GM21825 (cell line): ENCODE measurements around the gene HIPK4.

Experiments used
- ATAC-seq: cut with Tn5 transposase; IDR thresholded peaks from one replicate; pipeline ENCODE4 v1.9.1; 2021; ENCODE audit warnings: mild to moderate bottlenecking, moderate library complexity; ENCODE audit not compliant: unreplicated experiment

The HIPK4 gene

DNA sequence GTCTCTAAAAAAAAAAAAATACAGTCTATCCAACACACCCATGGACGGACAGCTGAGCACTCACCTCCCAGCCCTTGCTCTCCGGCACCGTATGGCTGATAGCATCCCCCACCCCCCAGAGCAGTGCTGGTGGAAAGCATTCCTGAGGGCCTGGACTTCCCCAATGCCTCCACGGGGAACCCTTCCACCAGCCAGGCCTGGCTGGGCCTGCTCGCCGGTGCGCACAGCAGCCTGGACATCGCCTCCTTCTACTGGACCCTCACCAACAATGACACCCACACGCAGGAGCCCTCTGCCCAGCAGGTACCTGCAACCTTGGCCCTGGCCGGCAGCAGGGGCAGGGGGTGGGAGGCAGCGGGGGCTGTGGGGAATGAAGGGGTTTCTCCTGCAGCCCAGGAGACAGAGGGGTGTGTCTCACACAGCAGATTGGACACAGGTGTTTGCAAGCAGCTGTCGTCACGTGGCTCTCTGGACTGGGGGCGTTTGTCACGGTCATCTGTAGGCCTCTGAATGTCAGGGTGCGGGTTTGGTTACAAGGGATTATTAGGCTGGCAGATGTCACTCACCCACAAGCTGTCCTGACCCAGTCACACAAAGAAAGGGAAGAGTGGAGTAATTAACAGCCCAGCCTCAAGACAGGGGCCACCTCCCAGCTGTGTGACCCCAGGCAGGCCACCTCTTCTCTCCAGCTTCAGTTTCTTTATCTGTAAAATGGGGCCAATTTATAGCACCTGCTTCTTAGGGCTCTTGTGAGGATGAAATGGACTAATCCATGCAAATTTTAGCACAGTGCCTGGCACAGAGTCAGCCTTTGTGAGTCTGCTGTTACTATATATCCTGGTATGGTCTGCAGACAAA is 22.2 kb downstream of the HIPK4 start:
- ATAC-seq: no peak

DNA sequence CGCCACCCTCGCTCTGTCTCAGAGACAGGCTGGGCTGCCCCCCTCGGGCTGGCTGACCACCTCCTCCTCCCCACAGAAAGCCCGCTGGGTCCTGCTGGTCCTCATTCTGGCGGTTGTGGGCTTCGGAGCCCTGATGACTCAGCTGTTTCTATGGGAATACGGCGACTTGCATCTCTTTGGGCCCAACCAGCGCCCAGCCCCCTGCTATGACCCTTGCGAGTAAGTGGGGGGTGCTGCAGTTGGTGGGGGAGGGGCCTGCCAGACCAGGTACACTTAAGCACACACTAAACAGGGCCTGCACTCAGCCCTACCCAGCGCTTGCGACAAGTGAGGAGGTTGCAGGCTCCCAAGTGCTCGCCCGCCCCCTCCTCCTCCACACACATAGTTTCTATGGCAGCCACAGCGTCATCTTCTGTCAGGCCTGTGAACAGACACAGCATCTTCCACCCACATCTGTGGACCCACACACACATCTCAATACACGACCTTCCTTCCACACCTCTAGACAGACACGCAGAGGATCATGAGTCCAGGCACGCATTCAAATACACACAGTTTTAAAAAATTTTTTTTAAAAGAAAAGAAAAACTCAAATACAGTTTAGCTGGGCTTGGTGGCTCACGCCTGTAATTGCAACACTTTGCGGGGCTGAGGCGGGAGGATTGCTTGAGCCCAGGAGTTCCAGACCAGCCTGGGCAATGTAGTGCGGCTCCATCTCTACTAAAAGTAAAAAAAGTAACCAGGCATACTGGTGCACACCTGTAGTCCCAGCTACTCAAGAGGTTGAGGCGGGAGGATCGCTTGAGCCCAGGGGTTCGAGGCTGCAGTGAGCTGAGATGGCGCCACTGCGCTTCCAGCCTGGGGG is 23.1 kb downstream of the HIPK4 start:
- ATAC-seq: no peak

DNA sequence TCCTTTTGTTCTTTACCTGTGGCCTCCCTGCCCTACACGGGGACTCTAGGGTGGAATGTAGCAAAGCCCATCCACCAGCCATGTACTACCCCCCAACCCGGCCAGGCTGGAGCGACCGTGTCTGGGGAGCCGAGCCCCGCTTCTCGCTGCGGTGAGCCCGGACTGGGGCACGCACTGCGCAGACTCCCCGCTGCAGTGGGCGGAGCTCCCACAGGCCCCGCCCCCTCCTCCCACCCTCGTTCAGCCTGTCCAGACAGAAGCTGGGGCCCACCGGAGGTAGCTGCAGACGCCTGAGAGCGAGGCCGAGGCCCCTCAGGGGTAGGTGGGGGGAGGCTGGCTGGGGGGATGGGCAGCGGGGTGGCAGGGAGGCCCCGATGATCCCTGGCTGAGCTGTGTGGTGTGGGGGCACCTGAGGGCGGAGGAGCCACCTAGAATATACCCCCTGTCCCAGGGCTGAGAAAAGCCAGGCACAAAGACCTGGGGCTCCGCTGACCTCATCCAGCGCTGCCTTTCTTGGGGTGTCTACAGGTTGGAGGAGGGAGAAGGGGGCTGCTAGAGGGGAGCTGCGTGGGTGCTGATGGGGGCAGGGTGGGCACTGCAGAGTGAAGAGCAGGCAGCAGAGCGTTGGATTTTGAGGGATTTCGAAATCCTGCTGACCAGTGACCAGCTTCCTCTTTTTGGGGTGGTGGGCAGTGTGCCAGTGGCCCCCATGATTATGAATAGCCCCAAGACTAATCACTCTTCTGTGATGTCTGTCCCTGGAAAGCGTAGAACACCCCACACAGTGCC is 24.2 kb downstream of the HIPK4 start:
- no peak for ATAC-seq

DNA sequence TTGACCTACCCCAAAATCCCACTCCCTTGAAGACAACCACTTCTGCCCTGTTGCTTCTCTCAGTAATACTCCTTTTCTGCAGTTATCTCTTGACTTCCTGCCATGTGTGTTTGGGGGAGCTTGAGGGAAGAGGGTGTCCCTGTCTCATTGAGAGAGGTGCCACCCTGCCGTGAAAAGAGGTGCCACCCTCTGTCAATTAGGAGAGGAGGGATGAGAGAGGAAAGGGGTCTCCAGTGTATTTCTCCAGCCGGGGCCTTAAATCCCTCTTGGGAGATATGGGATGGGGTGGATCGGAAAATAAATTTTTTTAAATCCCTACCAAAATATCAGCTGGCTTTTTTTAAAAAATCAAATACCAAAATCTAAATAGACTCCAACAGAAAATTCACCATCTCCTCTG is 25.0 kb downstream of the HIPK4 start:
- ATAC-seq: no peak

DNA sequence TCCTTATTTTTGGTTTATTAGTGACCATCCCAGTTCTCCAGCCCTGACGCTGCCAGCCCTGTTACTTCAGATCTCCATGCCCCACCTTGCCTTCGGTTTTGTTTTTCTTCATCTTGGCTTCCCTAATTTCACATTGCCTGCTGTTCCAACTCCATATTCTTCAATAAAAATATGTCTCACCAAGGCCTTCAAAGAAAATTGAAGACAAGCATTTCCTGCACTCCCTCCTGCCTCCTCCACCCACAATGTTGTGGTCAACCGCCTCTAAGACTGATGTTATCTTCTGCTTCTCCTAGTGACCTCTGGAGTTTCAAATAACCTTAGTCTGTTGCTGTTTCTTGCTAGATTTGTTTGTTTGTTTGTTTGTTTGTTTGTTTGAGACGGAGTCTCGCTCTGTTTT is 26.9 kb downstream of the HIPK4 start:
- no peak for ATAC-seq

DNA sequence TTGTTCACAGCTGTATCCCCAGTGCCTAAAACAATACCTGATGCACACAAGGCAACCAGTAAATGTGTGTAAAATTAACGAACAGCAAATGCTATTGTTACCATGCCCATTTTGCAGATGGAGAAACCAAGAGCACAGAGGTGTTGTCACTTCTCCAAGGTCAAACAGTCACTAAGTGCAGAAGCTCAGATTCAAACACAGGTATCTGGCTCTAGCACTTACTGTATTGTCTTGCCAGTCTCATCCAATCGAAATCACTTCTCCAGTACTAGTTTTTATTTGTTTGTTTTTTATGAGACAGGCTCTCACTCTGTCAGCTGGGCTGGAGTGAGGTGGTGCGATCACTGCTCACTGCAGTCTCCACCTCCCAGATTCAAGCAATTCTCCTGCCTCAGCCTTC is 27.8 kb downstream of the HIPK4 start:
- no peak for ATAC-seq

DNA sequence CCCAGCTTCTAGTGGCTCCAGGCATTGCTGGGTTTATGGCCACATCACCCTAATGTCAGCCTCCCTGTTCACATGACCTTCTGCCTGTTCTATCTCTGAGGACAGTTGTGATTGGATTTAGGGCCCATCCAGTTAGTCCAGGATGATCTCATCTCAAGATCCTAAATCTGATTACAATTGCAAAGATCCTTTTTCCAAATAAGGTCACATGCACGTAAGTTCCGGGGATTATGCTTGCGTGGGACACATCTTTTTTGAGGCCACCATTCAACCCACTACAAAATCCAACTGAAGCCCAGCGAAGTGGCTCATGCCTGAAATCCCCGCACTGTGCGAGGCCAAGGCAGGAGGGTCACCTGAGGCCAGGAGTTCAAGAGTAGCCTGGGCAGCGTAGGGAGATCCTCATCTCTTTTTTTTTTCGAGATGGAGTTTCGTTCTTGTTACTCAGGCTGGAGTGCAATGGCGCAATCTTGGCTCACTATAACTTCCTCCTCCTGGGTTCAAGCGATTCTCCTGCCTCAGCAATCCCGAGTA is 29.2 kb downstream of the HIPK4 start:
- ATAC-seq: no peak

DNA sequence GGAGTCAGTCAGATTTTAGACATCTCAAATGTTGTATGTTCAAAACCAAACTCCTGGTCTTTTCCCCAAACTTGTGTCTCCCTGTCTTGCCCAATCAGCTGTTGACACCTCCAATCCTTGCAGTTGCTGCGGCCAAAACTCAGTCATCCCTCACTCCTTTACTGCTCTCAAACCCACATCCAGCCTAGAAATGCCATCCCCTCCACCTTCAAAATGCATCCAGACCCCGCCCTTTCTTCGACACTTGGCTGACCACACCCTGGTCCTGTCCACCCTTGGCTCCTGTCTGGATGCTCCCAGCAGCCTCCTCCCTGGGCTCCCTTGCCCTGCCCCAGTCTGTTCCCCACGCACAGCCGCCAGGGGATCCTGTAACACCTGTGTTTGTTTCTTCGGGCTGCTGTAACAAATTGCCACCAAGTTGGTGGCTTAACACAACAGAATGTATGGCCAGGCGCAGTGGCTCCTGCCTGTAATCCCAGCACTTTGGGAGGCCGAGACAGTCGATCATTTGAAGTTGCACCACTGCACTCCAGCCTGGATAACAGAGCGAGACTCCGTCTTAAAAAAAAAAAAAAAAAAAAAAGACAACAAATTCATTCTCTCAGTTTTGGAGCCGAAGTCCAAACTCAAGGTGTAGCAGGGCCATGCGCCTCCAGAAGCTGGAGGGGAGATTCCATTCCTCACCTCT is 29.8 kb downstream of the HIPK4 start:
- no peak for ATAC-seq

DNA sequence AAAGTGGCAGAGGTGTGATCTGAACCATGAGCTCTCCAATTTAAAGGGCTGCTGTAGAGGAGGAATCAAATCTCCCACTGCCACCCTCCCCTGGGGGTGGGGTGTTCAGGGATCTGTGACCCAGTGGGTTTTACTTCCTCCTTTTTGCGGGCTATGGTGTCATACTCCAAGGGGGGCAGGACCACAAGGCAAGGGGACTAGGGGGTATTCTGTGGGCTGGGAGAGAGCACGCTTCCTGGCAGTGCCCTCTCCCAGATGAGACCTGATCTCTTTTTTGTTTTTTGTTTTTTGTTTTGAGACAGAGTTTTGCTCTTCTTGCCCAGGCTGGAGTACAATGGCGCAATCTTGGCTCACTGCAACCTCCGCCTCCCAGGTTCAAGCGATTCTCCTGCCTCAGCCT is 31.2 kb downstream of the HIPK4 start:
- ATAC-seq: peak; percentile 43

DNA sequence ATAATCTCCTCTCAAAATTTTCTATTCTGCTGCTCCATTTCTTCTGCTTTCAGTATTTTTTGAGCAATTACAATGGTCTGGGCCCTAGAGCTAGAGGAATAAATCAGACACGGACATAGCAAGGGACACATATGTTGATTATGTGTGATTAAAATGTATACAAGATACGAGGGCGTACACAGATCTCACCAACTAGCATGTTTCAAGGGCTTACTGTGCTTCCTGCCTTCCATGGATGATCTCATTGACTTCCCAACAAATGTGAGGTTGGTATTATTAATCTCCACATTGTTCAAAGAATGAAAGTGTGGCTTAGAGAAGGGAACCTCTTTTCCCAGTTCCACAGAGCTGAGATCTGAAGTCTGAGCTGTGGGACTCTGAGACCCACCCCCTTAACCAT is 32.3 kb downstream of the HIPK4 start:
- ATAC-seq: no peak

DNA sequence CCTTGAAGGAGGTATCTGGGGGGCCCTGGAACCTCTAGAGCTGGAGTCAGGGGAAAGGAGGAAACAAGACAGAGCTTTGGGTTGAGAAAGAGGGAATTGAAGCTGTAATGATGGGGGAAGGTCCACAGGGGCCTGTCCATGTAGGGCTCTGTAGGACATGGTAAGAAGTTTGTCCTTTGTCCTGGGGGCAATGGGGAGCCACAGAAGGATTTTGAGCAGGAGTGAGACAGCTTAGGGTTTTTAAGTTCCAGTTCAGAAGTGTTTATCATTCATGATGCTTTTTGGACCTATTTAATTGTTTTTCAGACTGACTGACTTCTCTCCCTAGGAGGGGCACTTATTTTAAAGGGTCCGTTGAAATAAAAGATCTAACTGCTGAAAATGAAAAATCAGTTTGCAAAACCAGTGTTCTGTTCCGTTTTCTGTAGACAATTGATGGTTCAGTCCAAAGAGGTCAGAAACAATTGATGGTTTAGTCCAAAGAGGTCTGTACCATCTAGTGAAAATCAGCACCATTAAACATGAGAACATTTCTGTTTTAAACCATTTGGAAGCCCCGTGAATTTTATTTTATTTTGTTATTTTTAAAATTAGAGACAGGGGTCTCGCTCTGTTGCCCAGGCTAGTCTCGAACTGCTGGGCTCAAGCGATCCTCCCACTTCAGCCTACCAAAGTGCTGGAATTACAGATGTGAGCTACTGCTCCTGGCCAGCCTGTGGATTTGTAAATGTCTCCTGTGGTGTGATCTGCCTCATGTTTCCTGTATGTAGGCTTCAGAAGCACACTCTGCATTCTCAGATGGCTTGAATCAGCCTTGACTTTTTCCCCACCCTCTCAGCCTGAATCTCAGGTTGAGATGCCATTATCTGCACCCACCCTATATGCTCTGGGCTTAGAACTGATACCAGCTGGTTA is 33.0 kb downstream of the HIPK4 start:
- ATAC-seq: no peak

DNA sequence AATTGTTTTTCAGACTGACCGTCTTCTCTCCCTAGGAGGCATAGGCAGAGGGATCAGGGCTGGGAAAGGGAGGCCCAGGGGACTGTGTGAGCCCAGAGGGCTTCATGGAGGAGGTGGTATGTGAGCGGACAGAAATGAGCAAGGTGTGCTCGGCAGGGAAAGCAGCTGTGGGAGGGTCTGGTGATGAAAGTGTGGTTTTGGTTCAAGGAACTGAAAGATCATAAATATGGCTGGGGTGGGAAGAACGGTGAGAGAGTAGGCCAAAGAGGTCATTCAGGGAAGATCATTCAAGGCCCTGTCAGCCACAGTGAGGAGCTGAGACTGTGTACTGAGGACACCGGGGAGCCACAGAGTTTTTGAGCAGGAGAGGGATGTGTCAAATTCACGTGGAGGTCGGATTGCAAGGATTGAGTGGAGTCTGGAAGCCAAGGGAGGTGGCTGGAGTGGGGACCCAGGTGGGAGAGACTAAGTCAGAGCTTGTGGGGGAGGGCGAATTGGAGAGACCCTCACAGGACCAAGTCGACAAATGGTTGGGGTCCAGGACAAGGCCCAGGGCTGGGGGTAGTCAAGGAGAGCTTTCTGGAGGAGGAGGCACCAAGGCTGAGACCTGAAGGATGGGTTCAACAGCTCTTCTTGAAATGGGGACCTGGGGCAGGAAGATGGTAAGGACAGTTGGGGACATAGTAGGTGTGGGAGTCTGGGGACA is 33.9 kb downstream of the HIPK4 start:
- no peak for ATAC-seq

DNA sequence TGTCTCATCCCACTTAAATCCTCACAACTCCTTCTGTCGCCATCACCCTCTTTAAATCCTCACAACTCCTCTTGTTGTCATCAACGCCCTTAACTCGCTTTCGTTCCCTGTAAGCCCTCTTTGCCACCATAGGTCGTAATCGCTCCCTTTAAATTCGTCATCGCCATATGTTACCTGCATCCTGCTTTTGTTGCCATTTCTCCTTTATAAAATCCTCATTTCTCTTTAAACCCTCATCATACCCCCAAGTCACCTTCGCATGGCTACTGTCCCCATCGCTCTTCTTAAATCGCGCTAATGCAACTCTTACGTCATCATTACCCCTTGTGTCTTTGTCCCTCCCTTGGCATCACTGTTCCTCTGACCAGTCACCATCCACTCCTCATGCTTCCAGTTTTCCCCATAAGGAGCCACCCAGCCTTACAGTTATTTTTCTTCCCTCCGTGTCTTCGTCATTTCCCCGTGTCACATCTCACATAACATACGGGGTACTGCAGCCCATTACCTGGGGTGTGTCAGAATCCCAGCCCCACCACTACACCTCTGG is 40.9 kb downstream of the HIPK4 start:
- no peak for ATAC-seq

DNA sequence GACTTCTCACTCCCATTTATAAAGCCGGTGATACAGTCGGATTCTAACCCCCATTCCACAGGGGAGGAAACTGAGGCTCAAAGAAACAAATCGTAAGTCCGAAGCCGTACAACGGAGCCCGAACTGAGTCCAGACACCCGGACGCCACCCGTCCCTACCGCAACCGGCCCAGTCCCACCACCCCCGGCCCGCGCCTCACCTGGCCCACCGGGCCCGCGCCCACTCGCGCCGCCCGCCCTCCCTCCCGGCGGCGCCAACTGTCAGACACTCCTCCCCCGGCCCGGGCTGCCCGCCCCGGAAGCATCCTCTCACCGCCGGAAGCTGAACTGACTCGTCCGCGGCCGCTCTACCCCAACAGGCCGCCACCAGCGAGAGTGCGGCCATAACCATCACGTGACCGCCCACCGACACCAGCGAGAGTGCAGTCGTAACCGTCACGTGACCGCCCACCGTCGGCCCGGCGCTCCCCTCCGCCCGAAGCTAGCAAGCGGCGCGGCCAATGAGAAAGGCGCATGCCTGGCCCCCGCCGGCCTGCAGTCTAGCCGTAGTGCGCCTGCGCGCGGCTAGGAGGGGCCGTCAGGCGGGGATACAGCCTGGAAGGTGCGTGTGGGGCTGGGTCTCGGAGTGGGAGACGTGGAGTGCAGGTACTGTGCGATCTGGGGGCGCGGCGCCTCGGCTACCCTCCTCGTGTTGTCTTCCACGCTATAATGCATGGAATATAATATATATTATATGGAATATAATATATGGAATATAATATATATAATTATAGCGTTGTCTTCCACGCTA is 41.7 kb downstream of the HIPK4 start, which contains the start of the genes C19orf47 and PLD3:
C19orf47 (minus strand) TSS at position 273 of the 789 bp plus-strand sequence. CDS start 6,540 bp downstream, outside the sequence.
PLD3 (plus strand) TSS at position 571 of the 789 bp plus-strand sequence. CDS start 17,789 bp downstream, outside the sequence.
- ATAC-seq: peak; percentile 95

DNA sequence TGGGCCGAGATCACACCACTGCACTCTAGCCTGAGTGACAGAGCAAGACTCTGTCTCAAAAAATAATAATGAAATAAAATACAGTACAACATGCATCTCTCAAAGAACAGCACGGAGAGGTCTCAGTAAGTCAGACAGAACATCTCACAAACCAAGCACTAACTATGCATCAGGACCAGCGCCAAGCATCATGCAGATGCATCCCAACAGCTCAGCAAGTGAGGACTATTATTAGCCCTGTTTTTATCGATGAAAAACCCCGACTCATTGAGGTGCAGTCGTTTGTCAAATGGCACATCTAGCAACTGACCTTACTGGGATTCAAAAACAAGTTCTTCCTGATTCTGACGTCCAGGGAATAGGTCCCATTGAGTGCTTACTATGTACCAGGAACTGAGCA is 45.6 kb downstream of the HIPK4 start:
- no peak for ATAC-seq

DNA sequence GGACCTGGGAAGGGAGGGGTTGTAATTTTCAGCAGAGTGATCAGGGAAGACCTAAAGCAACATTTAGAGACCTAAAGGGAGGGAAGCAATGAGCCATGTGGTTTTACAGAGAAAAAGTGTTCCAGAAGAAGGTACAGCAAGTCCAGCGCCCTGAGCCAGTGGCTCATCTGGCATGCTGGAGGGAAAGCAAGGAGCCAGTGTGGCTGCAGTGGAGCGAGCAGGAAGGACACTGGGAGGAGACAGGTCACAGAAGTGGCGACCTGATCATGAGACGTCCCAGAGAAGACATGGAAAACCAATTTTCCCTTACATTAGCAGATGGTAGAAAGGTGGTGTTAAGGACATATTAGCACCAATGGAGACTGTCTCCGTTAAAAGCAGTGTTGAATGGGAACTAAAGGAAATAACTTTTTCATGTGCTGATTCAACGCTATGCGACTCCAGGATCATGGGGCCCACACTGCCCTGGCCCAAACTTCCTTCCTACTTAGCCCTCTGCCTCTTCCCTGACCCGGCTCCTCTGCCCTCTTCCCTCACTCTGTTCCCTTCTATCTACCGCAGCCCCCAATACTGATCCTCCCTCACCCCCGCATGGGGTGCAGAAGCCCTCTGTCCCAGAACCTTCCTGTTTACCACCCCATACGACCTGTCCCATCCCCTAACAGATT is 47.2 kb downstream of the HIPK4 start:
- no peak for ATAC-seq
